Thyroid gland (tissue), 4 donors: ENCODE data around the gene PIGO.

Experiments used
- POLR2A ChIP-seq, 2 donors: fragments of 450-650 bp; IDR thresholded peaks; one replicate each; pipeline ENCODE4 v1.6.1; 2017; ENCODE audit warnings: antibody characterized with exemption in 2 of 2, mild to moderate bottlenecking in 2 of 2, moderate library complexity in 1 of 2
- TF ChIP-seq, protein P1 (sequence below), 6 experiments: fragments of 200-600 bp in 3 of 6; fragments of 450-650 bp in 3 of 6; sonication (generic) in 3 of 6; IDR thresholded peaks; one replicate each; pipeline ENCODE4 v1.5.1; 2016 to 2019; ENCODE audit warnings: antibody characterized with exemption in 6 of 6, mild to moderate bottlenecking in 2 of 6, inconsistent platforms in 1 of 6, moderate library complexity in 1 of 6

DNA sequence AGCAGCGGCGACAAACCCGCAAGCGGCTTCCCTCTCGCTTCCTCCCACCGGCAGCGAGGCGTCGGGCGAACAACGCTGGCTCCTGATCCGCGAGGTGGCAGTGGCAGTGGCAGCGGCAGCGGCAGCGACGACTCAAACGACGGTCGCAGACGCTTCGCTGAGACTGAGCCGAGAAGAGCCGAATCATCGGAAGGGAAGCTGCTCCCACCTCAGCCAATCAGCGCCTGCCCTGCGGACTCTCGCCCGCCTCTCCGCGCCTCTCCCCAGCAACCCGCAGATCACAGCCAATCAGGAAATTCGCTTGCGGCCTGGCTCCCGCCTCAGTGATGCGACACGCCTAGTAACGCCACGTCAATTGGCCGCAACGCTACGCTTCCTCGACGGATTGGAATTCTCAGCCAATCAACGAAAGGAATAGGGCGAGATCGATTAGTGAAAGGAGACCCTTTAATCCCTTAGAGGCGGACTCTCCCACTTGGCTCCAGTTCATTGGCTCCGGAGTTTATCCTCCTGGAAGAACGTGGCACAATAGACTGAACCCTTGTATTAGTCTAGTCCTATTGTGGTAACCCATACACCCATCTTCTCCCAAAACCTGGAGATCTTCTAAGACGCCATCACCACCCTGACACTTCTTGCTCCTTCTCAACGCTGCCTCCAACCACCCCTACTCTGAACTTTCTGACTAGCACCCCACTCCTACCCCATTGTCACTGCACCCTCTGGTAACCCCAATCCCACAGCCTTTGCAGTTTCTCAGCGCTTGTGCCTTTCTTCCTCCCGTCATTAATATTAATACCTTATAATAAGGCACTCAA, 23.7 kb downstream of the PIGO start, which contains the start of gene VCP:
- TF ChIP-seq, protein P1, sequence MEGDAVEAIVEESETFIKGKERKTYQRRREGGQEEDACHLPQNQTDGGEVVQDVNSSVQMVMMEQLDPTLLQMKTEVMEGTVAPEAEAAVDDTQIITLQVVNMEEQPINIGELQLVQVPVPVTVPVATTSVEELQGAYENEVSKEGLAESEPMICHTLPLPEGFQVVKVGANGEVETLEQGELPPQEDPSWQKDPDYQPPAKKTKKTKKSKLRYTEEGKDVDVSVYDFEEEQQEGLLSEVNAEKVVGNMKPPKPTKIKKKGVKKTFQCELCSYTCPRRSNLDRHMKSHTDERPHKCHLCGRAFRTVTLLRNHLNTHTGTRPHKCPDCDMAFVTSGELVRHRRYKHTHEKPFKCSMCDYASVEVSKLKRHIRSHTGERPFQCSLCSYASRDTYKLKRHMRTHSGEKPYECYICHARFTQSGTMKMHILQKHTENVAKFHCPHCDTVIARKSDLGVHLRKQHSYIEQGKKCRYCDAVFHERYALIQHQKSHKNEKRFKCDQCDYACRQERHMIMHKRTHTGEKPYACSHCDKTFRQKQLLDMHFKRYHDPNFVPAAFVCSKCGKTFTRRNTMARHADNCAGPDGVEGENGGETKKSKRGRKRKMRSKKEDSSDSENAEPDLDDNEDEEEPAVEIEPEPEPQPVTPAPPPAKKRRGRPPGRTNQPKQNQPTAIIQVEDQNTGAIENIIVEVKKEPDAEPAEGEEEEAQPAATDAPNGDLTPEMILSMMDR (IDR thresholded peaks at IDR 0.05) = no peak
- TF ChIP-seq POLR2A (IDR thresholded peaks at IDR 0.05) = peak; percentile 76 to 97
